T-helper 2 cell treated with Interferon-gamma antibody and Interleukin-4, amounts not matched to agents 100 ng/mL and 5 ng/mL, for 36 hours (primary cell): ENCODE results near the gene MORC4. TPM values are rescaled to one million over a fixed set of nuclear protein-coding genes. Genes with fewer than 3 reads are reported as not detected.

ENCODE experiments used
- intact Hi-C: fragments of 100-400 bp; cut with micrococcal nuclease; formaldehyde crosslinking; loops from one replicate; pipeline ENCODE4 v1.15.1; 2023
- total RNA-seq: library from RNA; stranded (reverse); gene quantifications from 2 replicates; pipeline ENCODE4 v1.2.3, GENCODE V29; 2022

Gene MORC4
- total RNA-seq, 1 donor from 2014 or later = 6.0 TPM

DNA sequence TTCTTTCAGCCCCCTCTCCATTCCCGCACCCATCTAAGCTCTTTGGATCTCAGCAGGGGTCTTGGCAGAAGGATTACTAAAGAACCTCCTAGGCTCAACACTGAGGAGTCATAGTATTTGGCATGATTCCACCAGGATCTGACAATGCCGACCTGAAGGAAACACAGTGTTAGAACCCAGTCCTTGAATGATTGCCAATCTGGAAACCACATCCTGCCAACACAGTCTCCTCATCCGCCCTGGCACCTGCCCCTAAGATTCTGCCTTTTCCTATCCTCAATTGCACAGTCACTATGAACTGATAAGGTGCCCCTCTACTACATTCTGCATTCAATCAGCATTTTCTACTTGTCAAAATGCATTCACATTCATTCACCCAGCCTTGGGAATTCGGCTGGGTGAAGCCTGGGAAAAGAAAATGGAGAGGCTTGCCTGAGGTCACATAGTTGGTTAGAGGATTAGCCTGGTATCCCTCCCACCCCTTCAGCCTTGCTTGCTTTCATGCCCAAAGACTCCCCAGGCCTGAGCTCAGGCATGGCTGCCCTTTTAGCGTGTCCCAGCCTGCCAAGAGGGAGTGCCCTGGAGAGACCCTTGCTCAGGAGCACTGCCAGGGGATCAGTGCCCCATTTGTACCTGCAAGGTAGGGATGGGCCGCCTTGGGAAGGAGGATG, 82.0 kb downstream of the MORC4 start:
- intact Hi-C loops = no loop called here

- intact Hi-C loops = no loop called here
These were observed 87.1 kb downstream of the MORC4 start for GRCh38 chrX:106912864-106913263.

- intact Hi-C loops = no loop called here
These were observed 93.7 kb downstream of the MORC4 start for GRCh38 chrX:106906361-106906760.

DNA sequence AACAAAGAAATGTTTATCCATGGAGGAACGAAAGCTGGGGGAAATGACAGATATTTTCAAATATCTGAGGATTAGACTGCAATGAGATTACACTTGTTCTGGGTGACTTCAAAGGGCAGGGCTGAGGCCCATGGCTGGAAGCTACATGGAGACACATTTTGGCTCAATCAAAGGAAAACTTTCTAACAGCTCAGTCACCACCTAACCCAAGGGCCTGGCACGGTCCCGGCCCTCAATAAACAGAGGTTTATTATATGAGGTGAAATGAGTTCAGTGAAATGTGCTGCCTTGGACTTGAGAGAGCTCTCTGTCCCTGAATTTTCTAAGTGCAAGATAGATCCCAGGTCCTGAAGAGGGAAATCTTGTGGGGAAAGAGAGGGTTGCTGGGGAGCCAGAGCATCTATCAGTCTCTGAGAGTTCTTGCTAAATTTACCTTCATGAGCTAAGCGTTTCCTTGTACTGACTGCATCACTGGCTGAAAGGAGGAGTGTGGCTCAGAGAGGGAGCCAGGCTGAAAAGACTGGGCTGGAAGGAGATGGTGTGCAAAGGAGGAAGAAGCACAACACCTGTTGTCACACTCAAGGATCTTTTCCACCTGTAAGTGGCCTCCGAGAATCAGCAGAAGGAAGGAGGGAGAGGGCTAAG, 94.8 kb downstream of the MORC4 start:
- intact Hi-C loops = no loop called here

DNA sequence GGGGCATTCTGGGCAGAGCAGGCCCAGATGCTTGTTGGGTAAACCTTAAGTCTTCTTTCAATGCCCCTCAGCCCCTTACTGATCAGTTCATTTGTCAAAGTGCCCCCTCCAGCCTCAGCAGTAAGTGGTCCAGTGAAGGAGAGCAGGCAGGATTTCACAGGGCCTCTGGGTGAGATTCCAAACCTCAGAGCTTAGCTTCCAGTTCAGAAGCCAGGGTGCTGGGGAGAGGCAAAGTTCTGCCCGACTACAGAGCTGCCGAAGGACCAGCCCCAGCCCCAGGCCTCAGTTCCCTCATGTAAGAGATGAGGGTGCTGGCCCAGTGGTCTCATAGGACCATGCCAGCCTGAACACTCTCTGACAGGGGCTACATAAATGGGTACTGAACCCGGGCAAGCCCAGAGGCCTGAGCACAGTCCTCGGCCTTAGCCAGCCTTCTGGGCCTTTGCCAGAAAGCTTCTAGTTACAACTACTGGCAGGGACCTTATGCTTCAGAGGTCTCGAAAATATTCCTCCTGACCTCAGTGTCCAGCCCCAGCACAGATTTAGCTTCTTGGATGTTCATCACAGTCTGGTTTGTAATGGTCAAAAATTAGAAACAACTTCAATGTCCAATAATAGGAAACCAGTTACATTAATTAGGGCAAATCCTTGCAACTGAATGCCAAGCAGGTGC, 96.0 kb downstream of the MORC4 start:
- intact Hi-C loops = no loop called here

DNA sequence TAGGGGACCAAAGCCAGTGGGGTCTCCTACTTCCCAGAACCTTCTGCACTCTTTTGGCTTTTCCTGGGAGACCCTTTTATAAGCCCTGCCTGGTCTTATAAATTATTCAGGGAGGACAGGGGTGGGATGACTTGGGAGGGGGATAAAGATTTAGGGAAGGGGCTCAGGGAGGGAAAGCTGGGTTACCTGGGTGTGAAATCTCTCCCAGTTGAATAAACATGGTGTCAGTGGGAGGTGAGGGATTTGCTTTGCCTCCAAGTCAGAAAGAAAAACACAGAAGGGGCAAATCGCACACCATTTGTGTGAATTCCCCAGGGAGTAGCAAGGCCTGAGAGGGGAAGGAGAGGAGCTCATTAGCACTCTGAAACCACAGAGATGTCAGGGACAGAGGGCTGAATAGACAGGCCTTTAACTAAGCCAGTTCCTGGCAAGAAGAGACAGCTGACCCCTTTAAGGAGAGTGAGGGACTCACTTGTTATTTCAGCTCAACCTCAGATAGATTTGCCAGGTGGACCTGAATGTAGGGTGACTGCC, 96.7 kb downstream of the MORC4 start, which contains the start of gene RIPPLY1:
TSS of gene RIPPLY1 (minus strand) at position 51 of the 534 bp plus-strand sequence. CDS start 54 bp downstream, outside the sequence.
- intact Hi-C loops = no loop called here

DNA sequence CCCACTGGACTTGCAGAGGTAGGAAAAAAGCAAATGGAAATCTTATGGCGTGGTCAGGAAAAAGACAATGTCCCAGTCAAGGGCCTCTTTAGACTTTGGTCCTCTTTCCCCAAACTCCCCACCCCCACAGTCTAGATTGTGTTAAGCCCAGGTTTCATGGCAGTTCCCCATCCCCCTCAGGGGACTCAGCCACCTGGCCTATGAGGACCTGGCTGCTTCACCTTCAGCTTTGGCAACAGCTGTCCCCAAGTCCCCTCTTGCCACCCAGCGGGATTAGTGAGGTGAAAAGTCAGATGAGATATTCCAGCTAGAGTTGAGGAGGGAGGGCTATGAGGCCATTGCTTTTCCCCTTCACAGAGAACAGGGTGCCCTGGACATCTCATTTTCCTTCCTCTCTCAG, 97.3 kb downstream of the MORC4 start:
- intact Hi-C loops = no loop called here

DNA sequence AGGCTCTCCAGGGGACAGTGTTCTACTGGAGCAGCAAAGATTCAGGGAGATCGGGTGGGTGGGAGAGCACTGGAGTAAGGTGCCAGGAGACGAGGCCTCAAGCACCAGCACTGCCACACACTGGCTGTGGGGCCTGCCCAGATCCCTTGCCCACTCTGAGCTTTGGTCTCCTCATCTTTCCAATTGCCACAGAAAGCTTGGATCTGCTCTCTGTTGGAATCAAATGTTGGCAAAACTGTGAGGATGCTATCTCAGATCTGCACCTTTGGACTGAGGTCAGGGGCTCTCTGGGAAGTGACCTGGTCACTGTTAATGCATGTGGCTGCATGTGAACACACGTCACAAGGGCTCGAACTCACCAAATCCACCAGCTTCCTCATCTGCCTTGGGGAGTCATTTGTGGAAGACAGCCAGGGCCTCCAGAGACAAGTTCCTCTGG, 98.2 kb downstream of the MORC4 start:
- intact Hi-C loops = no loop called here

DNA sequence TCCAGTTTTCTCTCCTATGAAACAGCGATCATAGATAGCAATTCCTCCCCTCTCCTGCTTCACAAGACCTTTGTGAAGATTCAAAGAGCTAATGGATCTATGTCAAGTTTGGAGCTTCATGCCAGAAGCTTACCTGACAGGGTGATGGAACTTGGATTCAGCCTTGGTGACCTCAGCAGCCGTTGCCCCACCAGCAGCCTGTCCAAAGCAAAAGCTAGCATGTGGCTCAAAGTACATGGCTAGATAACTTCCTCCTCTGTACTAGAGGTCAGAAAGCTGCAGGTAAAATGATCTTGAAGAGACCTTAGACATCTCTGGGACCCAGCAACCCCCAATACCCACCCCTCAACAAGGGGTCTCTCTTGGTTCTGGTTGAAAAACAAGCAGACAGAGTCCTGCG, 98.7 kb downstream of the MORC4 start:
- intact Hi-C loops = no loop called here

- intact Hi-C loops = loop anchor here (10.0 kb wide), 2 partner anchors 45 to 545 kb away; partner anchors contain the start of gene FRMPD3
These were observed 100.2 kb downstream of the MORC4 start for GRCh38 chrX:106899841-106900240.

DNA sequence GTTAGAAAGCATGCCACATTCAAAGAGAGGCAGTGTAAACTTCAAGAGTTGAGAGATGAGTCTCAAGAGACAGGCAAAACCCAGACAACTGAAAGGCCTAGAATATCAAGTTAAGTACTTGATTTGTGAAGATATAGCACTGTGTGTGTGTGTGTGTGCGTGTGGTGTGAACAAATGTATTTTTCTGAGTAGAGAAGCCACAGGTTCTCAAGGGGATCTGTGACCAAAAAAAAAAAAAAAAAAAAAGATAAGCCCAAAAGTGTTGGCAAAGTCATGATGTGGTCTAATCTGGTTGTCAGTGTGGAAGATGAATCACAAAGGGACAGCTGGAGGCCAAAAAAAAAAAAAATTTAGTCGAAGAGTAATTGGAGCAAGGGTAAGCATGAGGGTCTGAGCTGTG, 100.7 kb downstream of the MORC4 start:
- intact Hi-C loops = loop anchor here (10.0 kb wide), 2 partner anchors 46 to 546 kb away; partner anchors contain the start of gene FRMPD3

- intact Hi-C loops = loop anchor here (10.0 kb wide), 2 partner anchors 46 to 546 kb away; partner anchors contain the start of gene FRMPD3
These were observed 101.5 kb downstream of the MORC4 start for GRCh38 chrX:106898462-106898861.

- intact Hi-C loops = loop anchor here (10.0 kb wide), 2 partner anchors 48 to 548 kb away; partner anchors contain the start of gene FRMPD3
These were observed 102.8 kb downstream of the MORC4 start for GRCh38 chrX:106897259-106897658.

DNA sequence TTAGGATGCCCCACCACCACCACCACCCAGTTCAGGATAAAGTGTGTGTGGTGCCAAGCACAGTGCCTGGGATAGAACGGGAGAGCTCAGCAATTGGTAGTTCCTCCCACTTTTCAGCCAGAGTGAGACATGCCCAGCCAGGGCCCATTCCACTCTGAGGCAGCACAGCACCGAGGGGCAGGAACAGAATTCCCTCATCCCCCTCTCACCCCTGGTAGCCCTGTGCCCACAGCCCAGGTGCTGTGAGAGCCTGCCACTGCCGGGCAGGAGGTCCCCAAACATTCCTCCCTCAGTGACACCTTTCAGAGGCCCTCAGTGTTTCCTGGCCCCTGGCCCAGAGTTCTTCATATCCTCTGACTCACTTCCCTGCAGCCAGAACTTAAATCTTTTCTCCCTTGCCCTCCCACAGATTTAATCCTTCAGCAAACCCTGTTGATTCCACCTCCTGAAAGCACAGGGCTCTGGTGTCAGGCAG, 105.0 kb downstream of the MORC4 start:
- intact Hi-C loops = loop anchor here (1.0 to 10.0 kb wide), 4 partner anchors 50 to 999 kb away; partner anchors contain the start of genes FRMPD3 and NCBP2L

DNA sequence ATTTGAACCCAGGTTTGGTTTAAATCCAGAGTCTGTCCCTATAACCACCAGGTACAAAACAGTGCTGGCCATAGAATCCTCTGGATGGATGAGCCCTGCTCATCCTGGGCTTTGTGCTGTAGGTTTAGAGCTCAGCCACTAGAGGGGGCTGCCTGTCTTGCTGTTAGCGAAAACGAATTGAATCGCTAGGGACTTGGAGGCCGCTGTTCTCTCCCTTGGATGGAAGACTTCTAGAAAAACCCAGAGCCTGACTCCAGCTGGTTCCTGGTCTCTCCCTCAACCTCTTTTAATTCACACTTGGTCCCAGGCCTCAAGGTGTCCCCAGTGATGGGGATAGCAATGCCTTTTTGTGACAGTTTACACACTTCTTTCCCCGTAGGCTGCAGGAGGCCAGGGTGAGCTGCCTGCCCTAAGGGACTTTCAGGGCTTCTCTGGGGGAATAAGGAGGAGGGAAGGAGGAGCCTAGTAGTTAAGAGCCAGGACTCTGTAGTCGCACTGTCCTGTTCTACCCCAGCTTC, 105.6 kb downstream of the MORC4 start:
- intact Hi-C loops = loop anchor here (1.0 to 10.0 kb wide), 4 partner anchors 50 to 1000 kb away; partner anchors contain the start of genes FRMPD3 and NCBP2L

GRCh38 chrX:106891762-106892460, 108.1 kb downstream of the MORC4 start:
- intact Hi-C loops = loop anchor here (10.0 kb wide), 2 partner anchors 53 to 553 kb away; partner anchors contain the start of gene FRMPD3
